ENCODE data around the gene CACNA2D3.

Gene CACNA2D3

DNA sequence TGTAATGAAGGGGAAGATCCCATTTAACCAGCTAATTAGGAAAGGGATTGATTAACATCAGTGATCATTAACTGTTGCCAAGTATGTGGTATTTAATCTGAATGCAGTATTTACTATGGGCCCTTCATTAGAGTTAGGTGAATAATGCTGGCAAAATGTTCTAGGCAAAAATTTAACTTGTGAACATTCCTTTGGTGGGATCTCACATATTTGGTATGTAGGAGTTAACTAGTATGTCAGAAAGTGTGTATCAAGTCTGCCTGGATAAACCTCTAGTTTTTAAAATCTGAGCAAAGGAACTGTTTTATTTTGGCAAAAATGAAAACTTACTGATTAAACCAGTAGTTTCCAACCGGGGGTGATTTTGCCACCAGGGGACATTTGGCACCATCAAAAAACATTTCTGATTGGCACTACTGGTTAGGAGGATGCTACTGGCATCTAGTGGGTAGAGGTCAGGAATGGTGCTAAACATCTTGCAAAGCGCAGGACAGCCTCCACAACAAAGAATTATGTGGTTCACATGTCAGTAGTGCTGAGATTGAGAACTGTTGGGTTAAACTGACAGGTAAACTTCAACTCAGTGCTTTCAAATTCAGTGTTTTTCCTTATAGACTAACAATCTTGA lies 783.0 kb downstream of the CACNA2D3 start:
- DNase-seq, result no peak

DNA sequence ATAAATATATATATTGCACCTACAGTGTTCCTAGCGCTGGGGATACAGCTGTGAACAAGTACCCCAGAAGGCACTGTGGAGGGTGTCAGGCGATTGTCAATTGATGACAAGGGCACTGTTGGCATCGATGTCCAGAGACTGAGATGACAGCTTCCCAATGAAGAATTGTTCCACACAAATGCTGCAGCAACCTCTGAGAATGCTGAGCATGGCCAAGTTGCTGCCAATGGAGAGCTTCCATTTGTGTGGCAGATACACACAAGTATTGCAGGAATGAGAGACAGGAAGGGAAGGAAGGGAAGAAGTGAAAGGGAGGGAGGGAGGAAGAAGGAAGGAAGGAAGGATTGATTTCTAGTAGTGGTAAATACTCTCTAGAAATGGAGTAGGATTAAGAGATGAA lies 783.6 kb downstream of the CACNA2D3 start:
- DNase-seq, result no peak

DNA sequence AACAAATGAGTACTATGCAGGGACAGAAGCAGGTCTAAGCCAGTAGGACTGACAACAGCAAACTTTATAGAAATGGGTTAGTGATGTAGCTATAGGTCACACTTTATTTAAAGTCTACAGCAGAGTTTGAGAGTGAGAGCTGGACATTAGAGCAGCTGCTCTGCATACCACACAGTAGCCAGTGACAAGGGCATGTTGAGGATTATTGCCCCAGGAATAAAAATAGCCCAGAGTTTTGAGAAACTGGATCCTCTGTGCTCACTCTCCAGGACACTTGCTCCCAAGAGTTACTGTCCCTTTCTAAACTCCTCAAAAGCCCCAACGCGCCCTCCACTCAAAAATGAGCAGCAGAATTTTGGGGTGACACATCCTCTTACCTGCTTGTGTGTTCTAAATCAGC lies 784.4 kb downstream of the CACNA2D3 start:
- no peak for DNase-seq

DNA sequence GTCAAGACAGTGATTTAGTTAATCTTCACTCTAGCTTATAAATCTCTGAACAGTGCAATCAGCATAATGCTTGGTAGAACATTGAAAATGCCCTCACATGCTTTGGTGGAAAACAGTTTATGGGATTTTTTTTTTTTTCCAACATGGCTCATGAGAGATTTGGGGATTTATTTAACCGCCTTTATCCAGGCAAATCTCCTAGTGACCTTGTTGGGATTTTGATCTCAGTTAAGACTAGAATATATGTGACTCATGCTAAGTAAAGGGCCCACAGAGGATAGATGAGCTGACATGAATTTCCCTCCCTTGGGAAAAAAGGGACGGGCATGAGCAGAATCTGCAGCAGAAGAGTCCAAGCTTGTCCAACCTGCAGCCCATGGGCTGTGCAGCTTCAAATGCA lies 786.8 kb downstream of the CACNA2D3 start:
- no peak for DNase-seq

DNA sequence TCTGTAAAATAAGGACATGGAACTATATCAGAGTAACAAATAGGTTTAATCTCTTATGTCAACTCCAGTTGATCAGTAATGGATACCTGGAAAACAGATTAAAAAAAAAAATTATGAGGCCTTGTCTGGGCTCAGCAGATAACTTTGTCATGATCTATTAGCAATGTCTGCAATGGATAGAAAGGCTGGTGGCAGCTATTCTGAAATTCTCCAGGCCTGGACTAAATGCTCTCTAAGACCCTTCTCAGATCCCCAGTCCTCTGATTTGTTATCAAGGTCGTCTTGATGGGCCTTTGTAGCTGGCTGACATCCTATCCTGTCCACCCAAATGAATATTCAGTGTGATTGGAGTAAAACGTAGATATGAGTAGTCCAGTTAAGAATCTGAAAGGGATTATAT lies 791.8 kb downstream of the CACNA2D3 start:
- no peak for DNase-seq

DNA sequence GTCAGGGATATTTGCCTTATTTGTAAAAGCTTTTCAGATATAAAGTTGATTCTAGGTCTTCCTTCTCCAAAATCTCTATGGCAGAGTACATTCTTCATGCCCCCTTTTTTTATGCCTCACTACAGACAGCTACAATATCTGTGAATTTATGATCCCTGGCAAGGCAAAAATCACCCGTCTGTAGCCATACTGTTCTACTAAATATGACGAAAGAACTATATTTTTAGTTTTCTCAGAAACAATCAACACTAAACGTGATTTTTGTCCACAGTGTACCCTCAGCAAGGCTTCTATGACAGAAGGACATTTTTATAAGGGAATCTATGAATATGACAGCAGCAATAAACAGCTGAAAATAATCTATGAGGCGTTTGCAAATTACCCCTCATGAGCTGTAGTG lies 792.8 kb downstream of the CACNA2D3 start:
- no peak for DNase-seq

DNA sequence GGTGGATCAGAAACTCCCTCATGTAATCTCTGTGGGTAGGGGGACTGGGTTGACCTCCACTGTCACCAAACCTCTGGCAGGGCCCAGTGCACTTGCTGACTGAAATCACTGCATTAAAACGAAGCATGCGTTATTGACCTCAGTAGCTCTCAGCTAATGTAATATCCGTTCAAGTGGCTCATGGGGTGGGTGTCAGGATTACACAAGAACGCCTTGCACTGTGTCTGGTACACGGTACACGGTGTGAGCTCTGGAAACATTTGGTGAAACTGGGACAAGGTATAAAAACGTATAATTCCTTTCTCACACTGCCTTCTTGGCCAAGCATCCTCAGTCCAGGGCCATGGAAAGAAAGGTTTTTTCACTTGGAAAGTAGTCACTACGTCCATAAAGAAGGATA lies 793.6 kb downstream of the CACNA2D3 start:
- no peak for DNase-seq

DNA sequence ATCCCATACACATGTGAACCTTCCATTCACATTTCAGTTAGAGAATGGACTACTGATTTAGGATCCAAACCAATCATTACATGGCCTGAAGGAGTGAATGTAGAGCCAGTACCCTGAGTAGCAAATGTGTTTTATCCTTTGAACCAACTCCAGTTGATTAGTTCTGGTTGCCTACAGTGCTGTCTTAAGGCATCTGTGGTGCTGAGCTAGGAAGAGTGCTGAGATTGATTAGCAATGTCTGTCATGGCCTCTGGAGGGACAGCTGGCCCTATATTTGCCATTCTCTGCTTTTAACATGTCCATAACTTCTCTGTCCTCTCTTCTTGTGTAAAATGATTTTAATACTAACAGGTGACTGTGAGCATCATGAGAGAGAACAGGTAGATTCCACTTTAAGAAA lies 794.4 kb downstream of the CACNA2D3 start:
- DNase-seq, result no peak

DNA sequence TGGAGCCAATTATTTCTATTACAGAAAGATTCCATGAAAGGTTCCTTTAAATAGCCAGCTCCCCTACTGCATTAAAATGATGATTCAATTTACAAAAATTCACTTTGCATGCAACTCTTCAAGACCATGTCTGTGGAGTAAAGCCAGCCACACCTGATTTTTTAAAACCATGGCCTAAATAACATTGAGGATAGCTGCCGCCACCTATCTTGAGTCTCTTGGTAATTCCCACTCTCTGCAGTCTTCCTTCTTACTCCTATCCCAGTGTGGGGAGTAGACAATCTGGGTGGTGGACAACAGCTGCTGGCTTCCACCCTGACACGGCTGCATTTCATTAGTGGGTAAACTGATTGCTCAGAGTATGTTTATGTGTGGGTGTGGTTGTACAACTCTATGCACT lies 794.8 kb downstream of the CACNA2D3 start:
- DNase-seq, result no peak

DNA sequence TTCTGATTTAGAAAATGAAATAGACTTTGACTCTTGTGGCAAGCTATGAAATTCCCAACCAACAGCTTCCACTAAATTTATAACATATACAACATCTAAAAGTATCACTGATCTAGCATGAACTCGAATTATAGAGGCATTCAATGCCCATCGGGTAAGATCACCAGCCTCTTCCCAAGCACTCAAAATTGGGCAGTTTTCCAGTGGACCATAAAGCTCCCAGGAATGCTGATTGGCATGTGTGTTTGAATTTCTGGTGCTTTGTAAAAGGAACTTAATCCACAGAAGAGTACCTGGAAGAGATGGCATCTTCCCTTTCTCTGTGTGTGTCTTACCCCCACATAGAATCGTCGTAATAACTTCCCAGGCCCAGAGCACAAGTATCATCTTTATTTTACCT lies 795.5 kb downstream of the CACNA2D3 start:
- DNase-seq, result no peak

DNA sequence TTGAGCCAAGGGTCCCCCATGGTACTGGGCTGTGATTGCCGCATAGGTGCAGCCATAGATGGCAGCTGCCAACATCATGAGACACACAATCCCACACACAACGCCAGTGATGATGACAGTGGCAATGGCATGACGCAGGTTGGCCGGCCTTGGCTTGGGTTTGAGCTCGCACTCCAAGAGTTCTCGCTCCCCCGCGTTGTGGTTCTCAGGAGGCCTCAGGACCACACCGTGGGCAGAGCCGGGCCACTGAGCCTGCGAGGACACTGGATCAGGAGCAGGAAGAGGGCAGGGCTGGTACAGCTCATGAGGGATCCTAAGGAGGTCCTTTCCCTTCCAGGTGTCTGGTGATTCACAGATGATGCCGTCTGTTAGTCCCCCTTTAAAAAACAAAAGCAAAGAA lies 796.2 kb downstream of the CACNA2D3 start:
- DNase-seq, result no peak

DNA sequence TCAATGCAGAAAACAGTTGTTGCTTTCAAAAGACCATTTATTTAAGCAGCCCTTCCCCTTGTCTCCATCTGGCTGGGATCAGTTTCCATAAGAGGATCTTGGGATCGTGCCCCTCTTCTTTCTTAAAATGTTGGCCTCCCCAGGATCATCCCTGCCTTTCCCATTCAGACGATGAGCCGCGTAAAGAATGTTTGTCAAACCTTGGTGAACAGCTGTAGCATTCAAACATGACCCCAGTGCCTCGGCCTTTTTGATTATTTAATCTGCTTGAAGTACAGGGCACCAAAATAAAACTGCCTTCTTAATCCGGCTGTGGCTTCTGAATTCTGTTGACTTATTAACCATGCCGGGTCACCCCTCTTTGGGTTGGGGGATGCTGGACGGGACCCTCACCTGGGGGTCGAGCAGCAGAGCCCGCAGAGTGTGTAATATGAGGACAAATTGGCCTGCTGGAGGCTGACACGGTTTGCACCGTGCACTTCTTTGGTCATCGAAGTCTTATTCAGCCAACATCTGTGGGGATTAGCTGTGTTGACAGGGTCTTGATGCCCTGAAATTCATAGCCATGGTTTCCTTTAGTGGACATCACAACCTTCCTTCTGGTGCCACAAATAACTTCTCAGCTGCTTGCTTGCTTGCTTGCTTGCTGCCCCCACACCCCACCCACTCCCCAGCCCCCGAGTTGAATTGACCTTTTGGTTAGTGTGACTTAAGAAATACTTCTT lies 805.9 kb downstream of the CACNA2D3 start, which contains the start of gene LRTM1:
Gene LRTM1 (minus strand): TSS at position 14 of the 725 bp plus-strand sequence. CDS start 148 bp downstream, outside the sequence.
- no peak for DNase-seq

DNA sequence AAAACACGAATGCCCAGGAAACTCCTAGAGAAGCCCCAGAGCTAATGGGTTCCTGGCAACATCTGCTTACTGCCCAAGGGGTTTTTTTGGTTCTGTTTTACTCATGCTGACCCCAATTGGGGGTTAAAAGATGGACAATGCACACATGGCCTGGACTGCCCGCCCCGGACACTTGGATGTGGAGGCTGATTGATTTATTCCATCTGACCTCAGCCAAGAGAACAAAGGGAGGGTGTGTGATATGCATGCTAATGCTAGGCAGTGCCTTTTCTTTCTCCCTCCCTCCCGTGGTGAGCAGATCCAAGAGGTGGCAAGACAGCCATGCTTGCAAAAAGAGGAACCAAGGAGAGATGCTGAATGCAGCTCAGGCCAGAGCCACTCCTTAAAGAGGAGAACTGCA lies 808.8 kb downstream of the CACNA2D3 start:
- no peak for DNase-seq

DNA sequence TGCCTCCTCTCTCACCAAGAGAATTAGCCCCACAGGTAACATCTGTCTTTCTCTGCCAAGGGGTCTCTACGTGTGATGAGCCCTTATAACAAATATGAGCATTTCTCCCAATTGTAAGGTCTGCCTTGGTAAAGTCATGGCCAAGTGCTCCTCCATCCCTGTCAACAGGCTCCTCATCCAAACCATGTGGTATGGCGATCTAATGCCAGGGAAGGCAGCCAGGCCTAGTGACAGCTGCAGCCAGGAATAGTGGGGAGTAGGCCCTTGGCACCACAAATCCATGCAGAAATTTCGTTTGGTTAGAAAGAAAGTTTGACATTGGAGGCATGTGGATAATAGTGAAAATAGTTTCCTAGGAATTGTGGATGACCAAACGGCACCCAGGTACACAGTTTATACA lies 810.3 kb downstream of the CACNA2D3 start:
- no peak for DNase-seq

DNA sequence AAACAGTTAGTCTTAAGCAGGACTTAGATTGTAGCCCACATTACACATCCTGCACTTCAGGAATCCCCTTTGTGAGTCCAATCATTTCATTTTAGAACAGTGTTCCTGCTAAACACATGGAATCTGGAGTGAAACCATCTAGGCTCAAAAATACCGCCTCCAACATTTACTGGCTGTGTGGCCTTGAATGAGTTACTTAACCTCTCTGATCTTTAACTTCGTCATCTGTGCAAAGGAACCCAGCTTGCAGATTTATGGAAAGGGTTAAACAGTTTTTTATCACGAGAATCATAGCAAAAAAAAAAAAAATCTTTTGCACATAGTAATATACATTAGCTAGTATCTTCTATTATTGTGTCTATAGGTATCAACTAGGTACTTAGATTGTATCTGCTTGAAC lies 813.5 kb downstream of the CACNA2D3 start:
- DNase-seq, result no peak

DNA sequence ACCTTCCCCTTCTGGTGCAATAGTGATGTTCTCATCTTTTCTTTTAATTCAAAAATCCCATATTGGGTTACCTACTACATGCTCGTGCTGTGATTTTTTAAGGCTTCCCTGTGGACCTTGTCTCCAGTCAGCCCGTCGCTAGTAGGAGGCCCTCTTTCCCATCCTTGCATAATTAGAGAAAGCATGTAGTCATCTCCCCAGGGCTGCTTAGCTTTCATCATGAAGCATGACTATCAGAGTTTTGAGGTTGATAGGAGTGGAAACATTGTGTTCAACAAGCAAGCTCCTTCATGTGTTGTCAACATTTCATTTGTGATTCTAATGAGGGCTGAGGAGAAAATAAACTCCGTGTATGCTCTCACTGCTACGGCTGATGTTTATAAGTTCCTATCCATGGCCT lies 814.2 kb downstream of the CACNA2D3 start:
- DNase-seq, result no peak

DNA sequence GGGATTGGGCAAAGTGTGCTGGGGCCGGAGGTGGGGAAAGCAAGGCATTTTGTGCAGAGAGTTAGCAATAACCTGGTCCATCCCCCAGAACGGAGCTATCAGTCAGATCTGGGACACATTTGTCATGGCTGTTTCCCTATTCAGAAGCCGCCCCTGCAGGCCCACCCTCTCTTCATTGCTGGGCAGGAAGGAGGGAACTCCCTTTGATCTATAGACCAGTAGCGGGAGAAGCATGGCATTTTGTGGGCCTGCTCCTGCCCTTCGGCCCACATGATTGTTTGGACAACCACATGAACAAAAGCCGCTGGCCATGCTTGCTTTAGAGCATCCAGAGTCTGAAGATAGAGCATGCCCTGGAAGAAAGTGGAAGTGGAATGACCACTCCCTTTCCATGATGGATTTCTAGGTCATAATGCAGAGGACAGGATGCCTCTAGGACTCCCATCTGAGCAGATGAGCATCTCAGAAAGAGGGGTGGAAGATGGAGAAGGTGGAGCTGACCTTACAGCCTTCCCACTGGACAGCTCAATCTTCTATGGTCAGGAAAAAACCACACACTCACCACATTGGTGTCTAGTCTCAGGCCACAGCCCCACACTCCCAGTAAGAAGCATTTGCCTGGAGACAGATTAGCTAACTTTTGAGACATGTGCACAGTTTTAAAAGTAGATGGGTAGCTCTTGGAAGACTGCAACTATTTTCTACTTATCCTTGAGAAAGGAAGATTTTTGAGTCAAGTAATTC lies 817.4 kb downstream of the CACNA2D3 start:
- no peak for DNase-seq

DNA sequence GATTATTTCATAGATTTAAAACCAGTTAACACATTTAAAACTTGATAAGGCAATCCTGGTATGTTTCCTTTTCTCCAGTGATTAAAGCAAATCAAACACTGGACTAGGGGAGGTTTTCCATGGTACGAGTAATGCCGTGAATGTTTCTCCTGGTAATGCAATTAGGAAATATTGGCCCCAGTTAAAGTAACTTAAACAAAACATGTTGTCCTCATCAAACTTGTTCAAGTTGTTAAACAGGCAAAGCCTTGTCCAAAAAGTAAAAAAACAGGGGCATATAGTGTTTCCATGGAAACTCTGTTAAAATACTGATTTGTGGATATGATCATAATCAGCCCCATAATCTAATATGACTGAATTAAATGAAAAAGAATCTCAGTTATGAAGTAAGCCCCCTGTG lies 818.6 kb downstream of the CACNA2D3 start:
- DNase-seq, result no peak

DNA sequence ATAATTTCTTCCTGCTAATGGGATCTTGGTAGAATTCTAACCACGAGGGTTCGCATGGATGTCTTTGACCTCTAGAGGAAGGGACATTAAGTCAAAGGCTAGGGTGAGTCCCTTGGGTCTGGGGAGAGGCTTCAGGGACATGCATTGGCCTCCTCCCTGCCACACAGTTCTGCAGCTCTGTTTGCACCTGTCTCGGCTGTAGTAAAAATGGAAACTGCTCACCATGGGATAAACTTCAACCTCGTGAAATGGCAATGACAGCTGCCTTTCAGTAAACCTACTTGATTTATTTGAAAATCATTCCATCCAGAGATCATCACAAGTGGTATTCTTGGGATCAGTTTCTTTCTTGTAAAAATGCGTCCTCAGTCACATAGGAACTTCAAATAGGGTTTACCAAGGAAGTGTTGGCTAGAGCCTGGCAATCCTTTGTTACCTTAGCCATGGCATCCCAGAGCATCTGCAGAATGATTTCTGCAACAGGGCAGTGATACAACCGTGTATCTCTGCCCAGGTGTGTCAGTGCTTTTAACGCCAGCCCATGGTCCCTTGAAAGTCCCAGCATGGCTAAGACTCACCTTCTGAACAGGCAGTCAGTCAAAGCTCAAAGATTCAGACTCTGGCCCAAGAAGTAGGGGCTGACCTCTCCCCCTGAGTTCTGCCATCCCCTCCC lies 819.5 kb downstream of the CACNA2D3 start:
- DNase-seq, result no peak

DNA sequence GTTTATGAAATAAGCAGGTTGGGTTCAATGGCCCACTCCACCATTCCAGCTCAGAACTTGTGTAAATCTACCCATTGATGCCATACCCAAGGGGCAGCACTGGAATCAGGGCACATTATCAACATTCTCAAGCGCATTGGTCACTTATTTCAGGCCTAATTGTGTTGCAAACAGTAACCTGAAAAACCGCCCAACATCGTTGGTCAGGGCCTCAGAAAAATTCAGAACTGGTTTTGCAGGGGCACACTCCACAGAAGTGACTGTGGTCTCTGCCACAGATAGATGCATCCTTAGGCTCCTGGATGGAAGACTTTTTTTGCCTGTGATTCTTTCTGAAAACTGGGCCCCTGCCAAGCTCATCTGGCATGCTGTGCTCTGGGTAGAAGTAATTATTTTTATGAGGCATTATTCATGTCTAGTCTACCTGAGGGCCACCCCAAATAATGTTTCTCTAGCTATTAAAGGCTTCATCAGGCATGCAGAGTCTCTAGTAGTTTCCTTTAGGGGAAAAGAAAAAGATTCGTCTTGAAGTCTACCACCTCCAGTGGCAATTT lies 827.2 kb downstream of the CACNA2D3 start:
- DNase-seq, result no peak

DNA sequence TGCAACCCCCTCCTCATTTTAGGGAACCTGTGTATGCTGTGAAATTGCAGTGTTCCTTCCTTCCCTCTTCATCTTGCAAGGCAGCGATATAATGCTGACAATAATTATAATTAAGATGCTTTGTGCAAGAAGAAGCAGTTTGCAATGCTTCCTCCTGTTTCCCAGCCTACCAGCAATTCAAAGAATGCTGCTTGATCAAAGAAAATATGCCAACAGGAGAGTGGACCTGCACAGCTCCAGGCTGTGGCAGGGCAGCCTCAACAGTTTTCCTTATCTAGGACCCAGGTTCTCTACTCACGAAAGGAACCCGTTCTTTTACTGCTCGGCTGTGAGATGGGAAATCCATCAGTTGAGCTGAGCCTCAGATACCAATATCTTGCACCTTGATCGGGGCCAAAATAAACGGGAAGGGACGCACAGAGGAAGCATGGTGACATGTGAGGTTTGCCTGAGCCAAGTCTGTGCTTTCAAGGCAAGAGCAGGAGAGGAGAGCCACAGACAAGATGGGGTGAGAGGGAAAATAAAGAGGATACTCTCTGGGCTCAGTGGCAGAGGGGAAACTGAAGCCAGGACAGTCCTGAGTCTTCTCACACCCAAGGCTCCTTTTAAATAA lies 828.1 kb downstream of the CACNA2D3 start:
- DNase-seq, result no peak

DNA sequence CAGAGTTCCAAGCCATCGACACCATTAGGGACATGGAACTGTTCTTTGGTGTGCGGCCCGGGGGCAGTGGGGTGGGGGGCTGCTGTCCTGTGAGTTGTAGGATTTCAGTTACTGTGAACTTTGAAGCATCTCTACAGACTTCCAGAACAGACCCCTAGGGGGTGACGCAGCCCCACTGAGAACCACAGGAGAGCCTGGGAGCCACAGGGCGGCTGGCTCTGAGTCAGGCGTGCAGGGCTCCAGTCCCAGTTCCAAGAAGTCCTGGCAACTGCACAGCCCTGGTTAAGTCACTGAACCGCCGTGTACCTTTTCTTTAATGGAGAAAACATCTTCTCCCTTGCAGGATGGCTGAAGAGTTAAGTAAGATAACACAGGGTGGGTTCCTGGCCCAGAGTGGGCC lies 829.1 kb downstream of the CACNA2D3 start:
- no peak for DNase-seq

DNA sequence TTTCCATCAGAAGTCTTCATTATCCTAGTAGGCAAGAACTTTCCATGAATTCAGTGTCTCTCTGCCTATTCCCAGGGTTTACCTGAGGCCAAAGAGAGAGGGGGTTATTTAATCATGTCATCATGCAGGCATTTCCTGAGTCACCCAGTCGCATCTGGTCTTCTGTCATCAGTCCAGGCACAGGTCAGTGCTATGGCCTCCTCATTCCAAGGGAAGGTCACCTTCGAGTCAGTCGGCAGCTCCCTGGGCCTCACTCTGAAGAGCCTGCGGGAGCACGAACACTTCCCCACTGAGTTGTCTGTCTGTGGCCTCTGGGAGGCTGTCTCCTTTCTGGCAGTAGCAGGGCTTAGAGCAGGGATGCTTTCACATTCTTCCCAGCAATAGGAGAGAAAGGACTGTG lies 831.7 kb downstream of the CACNA2D3 start:
- no peak for DNase-seq
